Stimulated activated CD4-positive, alpha-beta T cell treated with anti-CD3 and anti-CD28 coated beads, Interleukin-1b, Interleukin-23, amount 100 ng/mL, for 48 hours (primary cell): Measurements from ENCODE around the gene TGFB1.
"Not testable (repeated sequence)": the region's sequence is repeated elsewhere in the genome, so short reads cannot be mapped to it uniquely, and the experiment has no call there.

ENCODE experiments used
- DNase-seq: peaks from one replicate; pipeline ENCODE4 v3.0.0-alpha.2; 2020

TGFB1 gene

DNA sequence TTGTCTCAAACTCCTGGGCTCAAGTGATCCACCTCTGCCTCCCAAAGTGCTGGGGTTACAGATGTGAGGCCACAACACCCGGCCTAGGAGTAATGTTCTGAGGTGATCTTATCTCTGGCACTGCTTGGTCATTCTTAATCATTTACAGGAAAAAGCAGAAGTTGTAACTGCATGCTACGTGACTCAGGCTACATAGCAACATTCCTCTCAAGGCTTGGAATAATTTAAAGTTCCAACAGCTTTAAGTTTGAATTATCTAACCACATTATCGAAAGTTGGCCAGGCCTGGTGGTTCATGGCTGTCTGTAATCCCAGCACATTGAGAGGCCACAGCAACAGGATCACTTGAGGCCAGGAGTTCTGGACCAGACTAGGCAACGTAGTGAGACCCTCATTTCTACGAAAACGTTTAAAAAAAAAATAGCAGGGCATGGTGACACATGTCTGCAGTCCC, 14.2 kb upstream of the TGFB1 start:
- no peak for DNase-seq

DNA sequence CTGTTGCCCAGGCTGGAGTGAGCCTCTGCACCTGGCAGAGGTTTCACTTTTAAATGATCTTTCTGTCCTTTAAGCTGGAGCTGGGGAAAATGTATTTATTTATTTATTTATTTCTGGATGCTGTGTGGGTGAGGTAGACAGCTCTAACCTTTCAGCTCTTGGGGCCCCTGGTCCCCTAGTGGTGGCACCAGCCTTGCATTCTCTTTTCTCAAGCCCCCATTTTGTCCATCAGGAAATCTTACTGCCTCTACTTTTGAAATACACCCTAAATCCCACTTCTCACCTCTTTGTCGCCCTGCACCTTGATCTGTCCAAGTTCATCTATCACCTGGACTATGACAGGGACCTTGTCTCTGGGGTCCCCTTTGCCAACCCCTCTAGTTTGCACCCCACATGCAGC, 12.4 kb upstream of the TGFB1 start:
- DNase-seq: peak; percentile 17

DNA sequence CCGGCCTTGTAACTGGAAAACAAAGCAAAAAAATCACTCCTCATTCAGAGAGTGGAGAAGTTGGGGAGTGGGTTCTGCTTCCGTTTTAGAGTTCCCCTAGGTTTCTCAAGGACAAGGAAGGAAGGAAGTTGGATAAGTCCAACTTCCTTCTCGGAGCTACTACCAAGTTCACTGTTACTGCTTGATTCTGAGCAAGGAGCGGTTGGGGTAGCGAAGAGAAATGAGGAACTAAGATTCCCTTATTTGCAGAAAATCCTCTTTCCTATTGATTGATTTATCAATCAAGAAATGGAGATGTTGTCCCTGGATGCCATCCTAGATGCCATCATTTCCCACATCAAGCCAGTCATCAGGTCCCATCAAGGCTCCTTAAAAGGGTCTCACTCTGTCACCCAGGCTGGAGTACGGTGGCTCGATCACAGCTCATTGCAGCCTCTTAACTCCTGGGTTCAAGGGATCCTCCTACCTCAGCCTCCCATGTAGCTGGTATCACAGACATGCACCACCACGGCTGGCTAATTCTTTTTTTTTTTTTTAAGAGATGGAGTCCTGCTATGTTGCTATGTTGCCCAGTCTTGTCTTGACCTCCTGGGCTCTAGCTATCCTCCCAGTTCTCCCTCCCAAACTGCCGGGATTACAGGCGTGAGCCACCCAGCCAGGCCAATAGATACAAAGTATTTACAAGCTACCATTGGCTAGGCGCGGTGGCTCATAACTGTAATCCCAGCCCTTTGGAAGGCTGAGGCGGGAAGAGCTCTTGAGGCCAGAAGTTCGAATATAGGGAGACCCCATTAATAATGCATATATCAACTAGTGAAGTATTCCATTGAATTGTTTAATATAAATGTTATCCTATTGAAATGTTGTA, 11.0 kb upstream of the TGFB1 start:
- DNase-seq: no peak

DNA sequence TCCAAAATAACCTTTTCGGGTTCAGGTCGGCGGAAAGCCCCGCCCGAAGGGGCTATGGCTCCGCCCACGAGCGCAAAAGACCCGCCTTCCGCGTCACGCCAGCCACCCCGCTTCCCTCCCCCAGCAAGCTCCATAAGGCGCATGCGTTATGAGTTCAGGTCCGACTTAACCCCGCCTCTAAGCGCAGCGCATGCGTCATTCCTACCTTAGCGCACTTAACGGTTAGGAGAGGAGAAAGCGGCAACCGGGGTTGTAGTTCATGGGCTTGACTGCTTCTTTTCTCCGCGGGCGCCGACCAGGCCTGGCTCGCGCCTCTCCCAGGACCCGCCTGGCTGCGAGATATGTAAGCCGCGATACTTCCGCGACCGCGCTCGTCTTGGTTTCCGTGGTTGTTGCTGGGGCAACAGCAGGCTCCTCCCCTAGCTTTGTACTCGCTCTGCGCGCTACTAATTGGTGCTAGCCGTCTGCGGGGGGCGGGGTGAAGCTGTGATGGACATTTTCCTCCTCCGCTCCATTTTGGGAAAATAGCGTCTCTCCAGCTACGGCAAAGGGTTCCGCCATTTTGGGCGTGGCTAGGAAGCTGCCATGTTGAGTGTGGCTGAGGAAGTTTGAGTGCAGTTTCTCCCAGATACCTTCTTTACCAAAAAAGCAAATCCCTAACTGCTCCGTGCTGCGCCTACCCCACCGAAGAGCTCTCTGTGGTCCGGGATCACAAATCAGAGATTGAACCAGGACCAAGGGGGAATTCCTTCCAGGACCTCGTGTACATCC, 10.2 kb upstream of the TGFB1 start, which contains the start of gene B9D2:
B9D2 (minus strand) TSS at position 397 of the 771 bp plus-strand sequence. CDS start 630 bp downstream, outside the sequence.
- DNase-seq: peak; percentile 98

DNA sequence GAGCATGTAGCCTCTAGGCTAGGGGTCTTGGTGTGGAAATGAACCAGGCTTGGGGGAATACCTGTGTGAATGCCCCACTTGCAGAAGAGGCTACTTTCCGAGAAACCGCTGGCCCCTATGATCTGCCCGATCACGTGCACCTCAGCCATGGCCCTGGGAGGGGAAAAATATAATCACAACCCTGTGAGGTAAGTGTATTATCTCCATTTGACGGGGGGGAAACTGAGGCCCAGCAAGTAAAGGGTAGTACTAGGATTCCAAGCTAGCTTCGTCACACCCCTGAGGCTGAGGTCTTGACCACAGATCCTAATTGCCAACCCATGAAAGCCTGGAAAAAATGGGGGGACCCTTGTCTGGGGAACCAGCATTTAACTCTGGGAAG, 9.6 kb upstream of the TGFB1 start:
- DNase-seq: no peak

DNA sequence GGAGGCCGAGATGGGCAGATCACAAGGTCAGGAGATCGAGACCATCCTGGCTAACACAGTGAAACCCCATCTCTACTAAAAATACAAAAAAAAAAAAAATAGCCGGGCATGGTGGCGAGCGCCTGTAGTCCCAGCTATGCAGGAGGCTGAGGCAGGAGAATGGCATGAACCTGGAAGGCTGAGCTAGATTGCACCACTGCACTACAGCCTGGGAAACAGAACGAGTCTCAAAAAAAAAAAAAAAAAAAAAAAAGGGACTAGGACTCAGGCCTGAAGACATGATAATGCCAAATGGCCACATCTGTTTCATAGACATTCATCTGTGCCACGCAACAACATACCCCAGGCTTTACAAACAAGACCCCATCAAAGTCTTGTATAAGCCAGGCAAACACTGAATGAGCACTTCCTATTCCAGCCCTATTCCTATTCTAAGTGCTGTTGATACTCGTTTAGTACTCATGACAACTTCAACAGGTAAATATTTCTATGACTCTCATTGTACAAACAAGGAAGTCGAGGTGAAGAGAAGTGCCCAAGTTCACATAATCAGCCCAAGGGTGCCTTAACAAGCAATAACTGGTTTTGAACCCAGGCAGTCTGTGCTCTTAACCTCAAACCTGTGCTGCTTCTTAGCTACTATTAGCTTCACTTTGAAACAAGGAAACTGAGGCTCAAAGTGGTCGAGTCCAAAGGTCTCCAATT, 8.6 kb upstream of the TGFB1 start:
- no peak for DNase-seq

DNA sequence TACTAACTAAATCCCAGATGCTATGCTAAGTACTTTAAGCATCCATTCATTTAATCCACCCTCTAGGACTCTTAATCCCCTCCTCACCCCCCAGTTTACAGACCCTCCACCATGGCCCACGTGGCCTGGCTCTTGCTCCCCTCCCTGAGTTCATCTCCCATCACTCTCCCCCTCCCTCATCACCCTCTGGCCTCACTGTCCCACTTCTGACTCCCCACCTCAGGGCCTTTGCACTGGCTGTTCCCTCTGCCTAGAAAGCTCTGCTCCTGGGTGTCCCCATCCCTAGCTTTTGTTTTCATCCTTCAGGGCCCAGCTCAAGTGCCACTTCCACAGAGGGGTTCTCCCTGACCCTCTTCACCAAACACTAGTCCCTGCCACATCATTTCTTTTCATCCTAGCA, 6.0 kb upstream of the TGFB1 start:
- no peak for DNase-seq

DNA sequence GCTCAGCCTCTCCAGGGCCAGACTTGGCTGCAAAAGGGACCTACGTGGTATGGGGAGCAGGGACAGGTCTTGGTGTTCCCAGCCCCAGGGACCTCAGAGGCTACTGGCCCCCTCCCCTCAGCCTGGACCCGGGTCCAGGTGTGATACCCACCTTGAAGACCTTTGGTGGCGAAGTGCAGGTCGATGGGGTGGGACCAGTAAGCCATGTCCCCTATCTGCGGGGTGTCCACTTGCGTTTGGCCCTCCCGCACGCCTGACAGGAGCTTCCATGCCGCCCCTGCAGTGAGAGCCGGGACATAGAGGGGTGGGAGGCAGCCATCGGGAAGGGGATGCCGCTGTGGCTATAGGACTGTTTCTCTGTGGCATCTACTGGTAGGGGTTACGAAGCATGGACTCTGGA, 4.0 kb upstream of the TGFB1 start:
- DNase-seq: no peak

DNA sequence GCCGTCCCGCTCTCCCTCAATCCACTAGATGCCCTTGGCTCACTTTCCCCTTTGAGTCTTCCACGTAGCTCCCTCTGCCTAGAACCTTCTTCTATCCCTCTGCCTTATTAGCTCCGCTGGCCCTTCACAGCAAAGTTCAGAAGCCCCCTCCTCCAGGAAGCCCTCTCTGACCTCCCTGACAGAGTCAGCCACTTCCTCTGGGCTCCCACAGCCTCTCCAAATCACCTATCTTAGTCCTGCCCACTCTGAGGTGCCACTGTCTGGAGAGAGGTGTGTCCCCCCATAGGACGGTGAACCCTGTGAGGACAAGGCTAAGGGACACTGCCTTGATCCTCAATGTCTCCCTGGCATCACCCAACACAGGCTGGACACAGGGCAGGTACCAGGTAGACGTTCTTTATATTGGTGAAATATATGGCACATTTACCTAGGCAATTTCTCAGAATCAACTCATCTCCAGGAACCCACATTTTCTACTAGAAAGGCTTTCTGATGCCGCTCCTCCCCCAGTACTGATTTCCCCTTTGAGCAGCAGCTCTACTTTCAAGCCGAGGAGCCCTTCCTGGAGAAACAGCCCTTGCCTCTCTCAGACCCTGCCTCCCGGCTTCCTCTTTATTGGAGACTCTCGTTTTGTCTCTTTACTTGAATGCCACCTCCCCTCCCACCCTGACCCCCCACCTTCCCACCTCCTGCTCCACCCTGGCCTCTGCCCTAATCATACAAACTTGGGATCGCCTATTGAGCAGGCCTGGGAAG, 3.4 kb upstream of the TGFB1 start:
- peak; percentile 13 for DNase-seq

DNA sequence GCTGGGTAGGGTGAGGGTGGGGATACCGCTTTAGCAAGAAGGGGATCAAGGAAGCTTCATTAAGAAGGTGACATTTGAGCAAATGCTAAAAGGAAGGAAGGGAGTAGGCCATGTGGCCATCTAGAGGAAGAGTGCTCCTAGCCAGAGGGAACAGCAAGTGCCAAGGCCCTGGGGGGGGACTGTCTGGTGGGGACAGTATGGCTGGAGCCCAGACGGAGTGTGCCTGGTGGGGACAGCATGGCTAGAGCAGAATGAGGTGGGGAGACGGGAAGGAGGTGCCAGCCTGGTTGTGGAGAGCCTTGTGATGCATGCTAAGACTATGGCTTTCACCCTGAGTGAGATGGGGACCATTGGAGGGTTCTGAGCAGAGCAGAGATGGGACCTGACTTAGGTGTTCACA, 2.1 kb upstream of the TGFB1 start:
- DNase-seq: no peak

DNA sequence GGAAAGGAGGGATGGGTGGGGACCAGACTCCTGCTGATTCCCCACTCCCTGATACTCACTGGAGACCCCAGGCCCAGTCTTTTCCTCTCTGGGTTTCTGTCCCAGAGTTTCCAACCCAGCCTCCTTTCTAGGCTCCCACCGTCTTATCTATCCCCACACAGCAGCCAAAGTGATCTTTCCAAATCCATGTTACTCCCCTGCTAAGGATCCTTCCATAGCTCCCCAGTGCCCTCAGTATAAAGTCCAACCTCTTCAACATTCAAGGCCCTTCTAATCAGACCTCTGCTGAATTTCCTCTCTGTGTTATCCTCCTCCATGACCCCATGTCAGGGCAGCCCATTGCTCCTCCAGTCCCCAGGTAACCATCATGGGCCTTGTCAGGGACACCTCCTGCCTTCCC, 1.3 kb upstream of the TGFB1 start:
- no peak for DNase-seq

DNA sequence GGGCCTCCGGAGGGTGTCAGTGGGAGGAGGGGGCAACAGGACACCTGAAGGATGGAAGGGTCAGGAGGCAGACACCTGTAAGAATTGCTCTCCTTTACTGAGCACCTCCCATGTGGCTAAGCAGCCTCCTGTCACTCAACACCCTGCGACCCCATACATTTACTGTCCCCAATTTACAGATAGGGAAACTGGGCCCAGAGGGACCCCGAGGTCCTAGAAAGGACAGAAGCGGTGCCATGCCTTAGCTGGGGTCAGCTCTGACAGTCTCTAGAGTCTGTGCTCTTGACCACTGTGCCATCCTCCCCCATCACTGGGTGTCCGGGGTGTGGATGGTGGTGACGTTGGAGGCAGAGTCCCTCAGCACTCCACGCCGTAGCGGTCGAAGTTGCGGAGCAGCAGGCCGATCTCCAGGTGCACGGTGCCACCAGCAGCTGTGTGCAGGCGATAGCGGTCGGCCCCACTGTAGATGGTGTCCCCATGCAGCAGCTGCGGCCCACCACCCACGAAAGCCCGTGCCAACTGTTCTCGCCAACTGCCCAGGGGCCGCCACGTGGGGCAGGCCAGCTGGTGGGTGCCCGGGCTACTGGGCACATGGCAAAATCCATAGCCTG, 726 bp upstream of the TGFB1 start:
- DNase-seq: no peak

DNA sequence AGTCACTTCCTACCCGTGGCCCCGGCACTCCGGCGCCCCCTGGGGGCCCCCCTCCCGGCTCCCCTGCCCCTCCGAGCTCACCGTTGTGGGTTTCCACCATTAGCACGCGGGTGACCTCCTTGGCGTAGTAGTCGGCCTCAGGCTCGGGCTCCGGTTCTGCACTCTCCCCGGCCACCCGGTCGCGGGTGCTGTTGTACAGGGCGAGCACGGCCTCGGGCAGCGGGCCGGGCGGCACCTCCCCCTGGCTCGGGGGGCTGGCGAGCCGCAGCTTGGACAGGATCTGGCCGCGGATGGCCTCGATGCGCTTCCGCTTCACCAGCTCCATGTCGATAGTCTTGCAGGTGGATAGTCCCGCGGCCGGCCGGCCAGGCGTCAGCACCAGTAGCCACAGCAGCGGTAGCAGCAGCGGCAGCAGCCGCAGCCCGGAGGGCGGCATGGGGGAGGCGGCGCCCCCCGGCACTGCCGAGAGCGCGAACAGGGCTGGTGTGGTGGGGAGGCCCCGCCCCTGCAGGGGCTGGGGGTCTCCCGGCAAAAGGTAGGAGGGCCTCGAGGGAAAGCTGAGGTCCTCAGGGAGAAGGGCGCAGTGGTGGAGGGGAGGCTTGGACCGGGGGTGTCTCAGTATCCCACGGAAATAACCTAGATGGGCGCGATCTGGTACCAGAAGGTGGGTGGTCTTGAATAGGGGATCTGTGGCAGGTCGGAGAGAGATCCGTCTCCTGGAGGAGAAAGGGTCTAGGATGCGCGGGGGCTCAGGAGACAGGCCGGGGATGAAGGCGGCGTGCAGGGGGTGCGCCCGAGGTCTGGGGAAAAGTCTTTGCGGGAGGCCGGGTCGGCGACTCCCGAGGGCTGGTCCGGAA, 885 bp downstream of the TGFB1 start:
- DNase-seq: peak; percentile 76

DNA sequence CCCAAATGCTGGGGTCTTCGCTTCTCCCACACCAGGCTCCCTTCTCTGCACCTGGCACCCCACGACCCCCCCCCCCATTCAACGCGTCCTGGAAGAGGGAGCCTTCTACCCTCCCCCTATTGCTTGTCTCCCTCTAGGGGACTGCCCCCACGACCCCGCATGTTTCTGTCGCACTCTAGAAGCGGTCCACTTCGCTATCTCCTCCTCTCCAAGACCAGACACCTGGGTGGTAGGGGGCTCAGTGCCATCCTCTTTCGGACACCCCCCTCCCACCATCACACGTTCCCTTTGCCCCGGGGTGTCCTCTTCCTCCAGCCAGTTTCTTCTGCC, 1.5 kb downstream of the TGFB1 start:
- no peak for DNase-seq

DNA sequence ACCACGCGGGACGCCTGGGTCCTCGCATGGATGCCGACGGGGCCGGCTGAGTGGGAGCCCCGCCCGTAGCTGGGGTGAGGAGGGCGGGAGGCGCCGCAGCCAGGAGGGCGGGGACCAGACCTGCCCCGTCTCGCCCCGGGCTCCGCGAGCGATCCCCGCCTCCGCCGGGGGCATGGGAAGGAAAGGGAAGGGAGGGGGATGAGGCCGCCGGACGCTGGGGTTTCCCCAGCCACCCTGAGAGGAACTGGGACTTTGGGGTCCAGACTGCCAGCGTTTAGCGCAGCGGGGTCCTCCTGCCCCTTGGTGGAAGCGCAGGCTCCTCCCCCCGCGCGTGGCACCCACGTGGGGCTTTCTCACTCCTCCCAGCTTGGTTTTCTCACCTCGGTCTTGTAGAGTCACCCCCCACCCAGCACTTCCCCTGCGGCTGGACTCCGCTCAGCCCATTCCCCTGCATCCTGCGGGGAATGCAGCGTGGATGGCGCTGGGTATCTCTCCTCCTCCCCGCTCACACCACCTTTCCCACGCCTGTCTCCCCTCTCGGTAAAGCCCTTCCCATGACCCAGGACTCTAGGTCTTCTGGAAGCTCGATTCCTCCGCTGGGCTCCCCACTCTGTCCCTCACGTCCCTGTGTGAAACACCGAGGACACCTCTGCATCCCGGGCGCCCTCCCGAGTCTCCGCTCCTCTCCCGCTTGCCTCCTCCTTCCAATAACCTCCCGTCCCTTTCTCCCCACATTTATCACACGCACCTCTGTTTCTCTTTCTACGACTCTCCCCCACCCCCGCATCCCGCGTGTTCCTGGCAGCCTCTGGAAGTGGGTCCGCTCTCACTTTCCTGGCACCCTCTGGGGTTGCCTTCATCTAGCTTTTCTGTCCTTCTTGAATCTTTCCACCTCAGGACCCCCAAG, 2.1 kb downstream of the TGFB1 start:
- DNase-seq: peak; percentile 80

DNA sequence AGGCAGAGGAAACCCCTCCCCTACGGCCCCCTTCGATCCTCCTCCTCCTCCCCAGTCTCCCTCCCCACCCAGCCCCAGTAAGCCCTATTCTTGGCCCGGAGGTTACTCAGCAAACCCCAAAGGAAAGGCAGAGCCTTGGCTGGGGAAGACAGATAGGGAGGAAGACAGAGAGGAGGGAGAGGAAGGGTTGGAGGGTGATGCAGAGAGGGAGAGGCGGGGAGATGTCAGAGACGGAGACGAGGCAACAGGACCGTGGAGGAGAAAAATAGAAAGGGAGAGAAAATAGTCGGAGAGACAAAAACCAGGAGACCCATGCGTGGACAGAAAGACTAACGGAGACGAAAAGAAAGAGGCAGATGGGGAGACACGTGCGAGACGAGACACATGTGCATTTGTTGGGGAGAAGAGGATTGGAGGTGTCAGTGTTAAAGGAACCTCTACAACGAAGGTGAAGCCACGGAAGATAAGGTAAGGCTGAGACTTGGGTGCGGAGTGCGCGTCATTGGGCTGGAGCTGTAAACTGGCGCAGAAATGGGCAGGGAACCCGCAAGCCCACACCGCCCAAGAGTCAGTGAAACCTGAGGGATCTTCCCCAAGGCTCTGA, 2.9 kb downstream of the TGFB1 start:
- no peak for DNase-seq

DNA sequence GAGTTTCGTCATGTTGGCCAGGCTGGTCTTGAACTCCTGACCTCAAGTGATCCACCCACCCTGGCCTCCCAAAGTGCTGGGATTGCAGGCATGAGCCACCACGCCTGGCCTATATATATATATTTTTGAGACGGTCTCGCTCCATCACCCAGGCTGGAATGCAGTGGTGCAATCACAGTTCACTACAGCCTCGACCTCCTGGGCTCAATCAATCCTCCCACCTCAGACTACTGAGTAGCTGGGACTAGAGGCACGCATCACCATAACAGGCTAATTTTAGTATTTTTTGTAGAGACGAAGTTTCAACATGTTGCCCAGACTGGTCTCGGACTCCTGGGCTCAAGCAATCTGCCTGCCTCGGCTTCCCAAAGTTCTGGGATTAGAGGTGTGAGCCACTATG, 6.8 kb downstream of the TGFB1 start:
- not testable (repeated sequence) for DNase-seq

DNA sequence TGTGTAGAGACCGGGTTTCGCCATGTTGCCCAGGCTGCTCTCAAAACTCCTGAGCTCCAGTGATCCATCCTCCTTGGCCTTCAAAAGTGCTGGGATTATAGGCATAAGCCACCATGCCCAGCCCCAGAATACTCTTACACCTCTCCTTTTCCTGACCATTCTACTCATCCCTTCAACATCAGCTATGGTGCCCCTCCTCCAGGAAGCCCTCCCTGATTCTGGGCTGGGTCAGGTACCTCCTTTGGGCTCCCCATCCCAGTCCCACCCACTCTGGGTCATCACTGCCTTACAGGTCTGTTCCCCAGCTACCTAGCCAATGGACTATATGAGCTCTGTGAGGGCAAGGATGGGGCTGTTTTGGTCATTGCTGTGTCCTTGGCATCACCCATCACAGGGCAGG, 9.6 kb downstream of the TGFB1 start:
- DNase-seq: no peak

DNA sequence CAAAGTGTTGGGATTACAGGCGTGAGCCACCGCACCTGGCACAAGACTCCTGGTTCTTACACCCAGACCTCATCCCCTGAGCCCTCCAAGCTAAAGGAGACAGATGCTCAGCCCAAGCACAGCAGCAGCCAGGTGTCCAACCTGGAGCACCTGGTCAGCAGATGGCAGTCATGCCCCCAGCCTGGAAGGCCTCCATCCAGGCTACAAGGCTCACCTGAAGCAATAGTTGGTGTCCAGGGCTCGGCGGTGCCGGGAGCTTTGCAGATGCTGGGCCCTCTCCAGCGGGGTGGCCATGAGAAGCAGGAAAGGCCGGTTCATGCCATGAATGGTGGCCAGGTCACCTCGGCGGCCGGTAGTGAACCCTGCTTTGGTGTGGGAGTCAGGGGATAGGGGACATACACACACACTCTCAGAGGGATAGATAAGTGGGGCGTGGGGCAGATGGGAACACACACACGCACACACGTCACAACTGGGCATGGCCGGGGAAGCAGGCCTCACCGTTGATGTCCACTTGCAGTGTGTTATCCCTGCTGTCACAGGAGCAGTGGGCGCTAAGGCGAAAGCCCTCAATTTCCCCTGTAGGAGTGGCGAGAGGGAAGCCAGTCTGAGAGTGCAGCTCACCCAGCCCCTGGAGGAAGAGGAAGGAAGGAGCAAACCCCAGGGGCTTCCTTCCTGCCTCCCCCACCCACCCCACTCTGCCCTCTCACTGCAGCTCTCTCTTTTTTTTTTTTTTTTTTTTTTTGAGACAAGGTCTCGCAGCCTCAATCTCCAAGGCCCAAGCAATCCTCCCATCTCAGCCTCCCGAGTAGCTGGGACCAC, 11.8 kb downstream of the TGFB1 start:
- DNase-seq: no peak
